Thyroid gland (tissue), 4 donors: ENCODE data around the gene YTHDF1.

ENCODE experiments used
- CTCF ChIP-seq, 6 experiments: fragments of 200-600 bp in 3 of 6; fragments of 450-650 bp in 3 of 6; sonication (generic) in 3 of 6; IDR thresholded peaks; one replicate each; pipeline ENCODE4 v1.5.1; 2016 to 2019; ENCODE audit warnings: antibody characterized with exemption in 6 of 6, mild to moderate bottlenecking in 2 of 6, inconsistent platforms in 1 of 6, moderate library complexity in 1 of 6
- POLR2A ChIP-seq, 2 donors: fragments of 450-650 bp; IDR thresholded peaks; one replicate each; pipeline ENCODE4 v1.6.1; 2017; ENCODE audit warnings: antibody characterized with exemption in 2 of 2, mild to moderate bottlenecking in 2 of 2, moderate library complexity in 1 of 2

- TF ChIP-seq CTCF (IDR thresholded peaks at IDR 0.05) = no peak
- TF ChIP-seq POLR2A (IDR thresholded peaks at IDR 0.05) = no peak
These were observed 60.4 kb downstream of the YTHDF1 start for GRCh38 chr20:63155266-63156165.
